Neutrophil (primary cell): ENCODE data around the gene EFNB2.

Source experiments
- H3K27ac ChIP-seq: fragments of 200-600 bp; sonication (generic); 2 replicates; pipeline ENCODE4 v1.5.1; 2016; ENCODE audit warnings: mild to moderate bottlenecking, moderate library complexity
- H3K27me3 ChIP-seq: fragments of 200-600 bp; sonication (generic); 2 replicates; pipeline ENCODE4 v1.6.0; 2016; ENCODE audit warnings: mild to moderate bottlenecking
- H3K36me3 ChIP-seq: fragments of 200-600 bp; sonication (generic); 2 replicates; pipeline ENCODE4 v1.5.1; 2017
- H3K4me1 ChIP-seq, 2 experiments: fragments of 200-600 bp in 1 of 2; sonication (generic) in 1 of 2; 1 replicate in 1 of 2; 2 replicates in 1 of 2; pipeline versions ENCODE4 v1.5.1 to v1.6.1; 2013 to 2016; ENCODE audit warnings: low read depth in 1 of 2, low read length in 1 of 2, mild to moderate bottlenecking in 1 of 2, moderate library complexity in 1 of 2; ENCODE audit not compliant: control insufficient read depth in 1 of 2, insufficient read depth in 1 of 2
- H3K4me3 ChIP-seq, 2 experiments: fragments of 200-600 bp in 1 of 2; sonication (generic) in 1 of 2; 1 replicate in 1 of 2; 2 replicates in 1 of 2; pipeline ENCODE4 v1.5.1; 2013 to 2016; ENCODE audit warnings: low read depth in 1 of 2, low read length in 1 of 2, mild to moderate bottlenecking in 1 of 2, moderate library complexity in 1 of 2
- H3K9me3 ChIP-seq: fragments of 200-600 bp; sonication (generic); 2 replicates; pipeline ENCODE4 v1.5.1; 2016
- CTCF ChIP-seq: fragments of 200-600 bp; sonication (generic); IDR thresholded peaks from 2 replicates; pipeline ENCODE4 v1.5.1; 2016; ENCODE audit warnings: antibody characterized with exemption

Gene EFNB2

DNA sequence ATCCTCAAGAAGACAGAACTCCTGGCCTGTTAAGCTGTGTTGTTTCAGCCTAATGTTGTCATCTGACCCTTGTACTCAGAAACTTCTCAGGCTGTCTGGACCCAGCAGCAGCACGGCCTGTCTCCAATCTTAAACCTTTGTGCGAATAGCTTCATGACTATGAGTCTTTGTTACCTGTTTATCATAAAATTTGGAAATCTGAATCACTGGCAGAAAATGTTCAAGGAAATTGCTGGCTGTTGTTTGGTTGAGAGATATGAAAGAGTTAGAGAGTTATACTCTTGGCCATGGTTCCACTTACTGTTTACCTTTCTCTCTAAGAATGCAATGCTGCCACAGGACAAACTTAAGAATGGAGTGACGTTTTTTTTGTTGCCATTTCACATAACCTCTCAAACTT, 59.6 kb downstream of the EFNB2 start:
- Histone ChIP-seq H3K4me1 (no peaks in the 10 kb centered on the region), H3K4me3 (no peak overlapping the region), H3K36me3 (no peaks in the 10 kb centered on the region), H3K27me3 (peaks cover 9% of the 10 kb centered on the region), H3K9me3 (no peaks in the 10 kb centered on the region), H3K27ac (no peak overlapping the region)
- no peak for TF ChIP-seq CTCF

DNA sequence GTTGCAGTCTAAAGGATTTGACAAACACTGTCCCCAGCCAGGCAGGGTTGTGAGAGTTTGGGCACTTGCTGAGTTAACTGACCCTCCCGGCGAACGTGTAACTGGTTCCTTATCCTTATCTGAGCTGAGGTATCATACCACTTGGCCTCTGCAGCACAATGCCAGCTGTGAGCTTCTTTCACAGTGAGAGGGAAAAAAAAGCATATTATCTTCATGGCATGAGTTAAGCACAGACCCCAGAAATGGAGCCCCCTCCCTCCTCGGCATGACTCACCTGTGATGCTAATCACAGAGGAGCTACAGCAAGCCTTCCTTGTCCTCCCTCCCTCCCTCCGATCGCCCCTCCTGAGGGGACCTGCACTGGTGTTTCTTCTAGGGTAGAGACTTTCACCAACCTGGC, 60.5 kb downstream of the EFNB2 start:
- Histone ChIP-seq H3K4me3 (no peak overlapping the region), H3K27ac (no peak overlapping the region), H3K9me3 (no peaks in the 10 kb centered on the region), H3K36me3 (no peaks in the 10 kb centered on the region), H3K27me3 (peaks cover 9% of the 10 kb centered on the region), H3K4me1 (no peaks in the 10 kb centered on the region)
- no peak for TF ChIP-seq CTCF

- no peaks in the 10 kb centered on the region for H3K4me1 ChIP-seq
- H3K27ac ChIP-seq, result no peak overlapping the region
- no peak for TF ChIP-seq CTCF
- H3K9me3 ChIP-seq, result no peaks in the 10 kb centered on the region
- H3K36me3 ChIP-seq, result no peaks in the 10 kb centered on the region
- peaks cover 9% of the 10 kb centered on the region for H3K27me3 ChIP-seq
- H3K4me3 ChIP-seq, result no peak overlapping the region
Measured at GRCh38 chr13:106473154-106473553, 62.3 kb downstream of the EFNB2 start.

DNA sequence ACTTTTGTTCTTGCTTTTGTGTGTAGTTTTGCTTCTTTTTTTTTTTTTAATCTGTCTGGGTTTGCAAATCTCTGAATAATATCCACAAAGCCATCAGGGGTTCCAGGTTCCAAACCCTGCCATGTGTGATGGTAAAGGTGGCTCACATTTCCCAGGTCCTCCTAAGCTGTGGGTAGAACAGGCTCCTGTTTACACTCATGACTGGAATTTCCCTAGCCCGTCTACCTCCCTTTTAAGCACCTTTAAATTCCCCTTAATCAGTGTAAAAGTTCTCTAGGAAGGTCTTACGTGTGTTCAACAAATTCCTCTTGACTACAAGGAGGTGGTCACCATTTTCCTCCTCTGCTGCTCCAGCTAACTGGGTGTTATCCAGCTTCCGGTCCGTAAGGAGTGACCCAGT, 62.8 kb downstream of the EFNB2 start:
- Histone ChIP-seq H3K9me3 (no peaks in the 10 kb centered on the region), H3K36me3 (no peaks in the 10 kb centered on the region), H3K4me1 (no peaks in the 10 kb centered on the region), H3K27me3 (peaks cover 9% of the 10 kb centered on the region), H3K27ac (no peak overlapping the region), H3K4me3 (no peak overlapping the region)
- no peak for TF ChIP-seq CTCF

- TF ChIP-seq CTCF, result no peak
- Histone ChIP-seq H3K4me3 (no peak overlapping the region), H3K36me3 (no peaks in the 10 kb centered on the region), H3K9me3 (no peaks in the 10 kb centered on the region), H3K4me1 (no peaks in the 10 kb centered on the region), H3K27ac (no peak overlapping the region), H3K27me3 (peaks cover 9% of the 10 kb centered on the region)
Measured at GRCh38 chr13:106471957-106472543, 63.4 kb downstream of the EFNB2 start.

DNA sequence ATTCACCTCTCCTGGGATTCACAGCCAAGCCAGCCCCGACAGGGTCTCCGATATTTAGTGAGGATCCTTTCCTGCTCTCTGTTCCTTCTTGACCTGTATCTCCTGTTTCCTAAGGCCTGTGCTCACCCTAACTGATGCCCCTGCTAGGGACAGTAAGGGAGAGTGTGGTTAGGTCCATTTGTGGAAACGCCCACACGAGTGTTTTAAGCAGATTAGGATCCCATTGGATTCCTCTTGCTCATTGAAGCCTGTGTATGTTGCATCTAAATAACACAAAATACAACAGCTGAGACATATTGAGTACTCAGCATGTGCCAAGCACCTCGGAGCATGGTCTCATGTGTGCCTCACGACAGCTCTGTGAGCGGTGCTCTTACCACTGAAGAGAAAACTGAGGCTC, 64.9 kb downstream of the EFNB2 start:
- peaks cover 9% of the 10 kb centered on the region for H3K27me3 ChIP-seq
- no peaks in the 10 kb centered on the region for H3K36me3 ChIP-seq
- H3K4me1 ChIP-seq, result no peaks in the 10 kb centered on the region
- no peak for TF ChIP-seq CTCF
- H3K9me3 ChIP-seq, result no peaks in the 10 kb centered on the region
- H3K4me3 ChIP-seq, result no peak overlapping the region
- no peak overlapping the region for H3K27ac ChIP-seq
